Stimulated activated effector memory CD8-positive, alpha-beta T cell treated with anti-CD3 and anti-CD28 coated beads, Interleukin-12 subunit alpha, Interleukin-12 subunit beta, amount 100 ng/mL, for 72 hours (primary cell): ENCODE data around the gene CCSER2.
A peak's percentile ranks its signal among the peaks of the same experiment; 100 is the strongest.
"Not testable (repeated sequence)": the region's sequence is repeated elsewhere in the genome, so short reads cannot be mapped to it uniquely, and the experiment has no call there.

Experiments
- ATAC-seq: fragments of 150-1000 bp; cut with Tn5 transposase; 2 replicates; pipeline ENCODE4 v1.10.0; 2021
- DNase-seq, 2 donors: peaks; one replicate each; pipeline ENCODE4 v3.0.0; 2021 to 2022; ENCODE audit warnings: low spot score in 2 of 2
- H3K27ac Mint-ChIP-seq: one replicate; pipeline ENCODE4 v1.8.0; 2022; ENCODE audit warnings: mild to moderate bottlenecking, mixed read lengths
- H3K36me3 Mint-ChIP-seq: one replicate; pipeline ENCODE4 v1.8.0; 2022; ENCODE audit warnings: mild to moderate bottlenecking, mixed read lengths
- H3K4me1 Mint-ChIP-seq: one replicate; pipeline ENCODE4 v1.8.0; 2022; ENCODE audit warnings: mixed read lengths
- H3K4me3 Mint-ChIP-seq: one replicate; pipeline ENCODE4 v1.8.0; 2022; ENCODE audit warnings: mild to moderate bottlenecking, mixed read lengths
- H3K9me3 Mint-ChIP-seq: one replicate; pipeline ENCODE4 v1.8.0; 2022; ENCODE audit warnings: mixed read lengths

Gene CCSER2

GRCh38 chr10:84375011-84375410 is 46.6 kb downstream of the CCSER2 start:
- ATAC-seq = peak; percentile 57

GRCh38 chr10:84375881-84376280 is 47.5 kb downstream of the CCSER2 start:
- Mint-ChIP-seq H3K27ac (peak overlapping the region; percentile 79), H3K36me3 (peaks cover 94% of the 10 kb centered on the region), H3K4me3 (no peak overlapping the region), H3K4me1 (peaks cover 45% of the 10 kb centered on the region), H3K9me3 (no peaks in the 10 kb centered on the region)
- ATAC-seq = no peak
- no peak for DNase-seq

More at GRCh38 chr10:84375011-84375410, 46.6 kb downstream of the CCSER2 start:
- H3K36me3 Mint-ChIP-seq = peaks cover 94% of the 10 kb centered on the region
- peaks cover 47% of the 10 kb centered on the region for H3K4me1 Mint-ChIP-seq
- H3K4me3 Mint-ChIP-seq = no peak overlapping the region
- H3K9me3 Mint-ChIP-seq = no peaks in the 10 kb centered on the region
- peak overlapping the region; percentile 6 for H3K27ac Mint-ChIP-seq
- no peak for DNase-seq

- DNase-seq = no peak
- Mint-ChIP-seq H3K4me3 (no peak overlapping the region), H3K36me3 (peaks cover 56% of the 10 kb centered on the region), H3K9me3 (no peaks in the 10 kb centered on the region), H3K27ac (no peak overlapping the region), H3K4me1 (peaks cover 38% of the 10 kb centered on the region)
- ATAC-seq = no peak
Measured at GRCh38 chr10:84388148-84388547, 59.8 kb downstream of the CCSER2 start.

GRCh38 chr10:84390364-84390763 is 62.0 kb downstream of the CCSER2 start:
- peaks cover 34% of the 10 kb centered on the region for H3K36me3 Mint-ChIP-seq
- no peak overlapping the region for H3K4me3 Mint-ChIP-seq
- peaks cover 48% of the 10 kb centered on the region for H3K4me1 Mint-ChIP-seq
- ATAC-seq (no peak), DNase-seq (no peak)
- H3K9me3 Mint-ChIP-seq = no peaks in the 10 kb centered on the region
- no peak overlapping the region for H3K27ac Mint-ChIP-seq

GRCh38 chr10:84391326-84391725 is 62.9 kb downstream of the CCSER2 start:
- no peak for ATAC-seq
- peaks cover 48% of the 10 kb centered on the region for H3K4me1 Mint-ChIP-seq
- H3K36me3 Mint-ChIP-seq = peaks cover 29% of the 10 kb centered on the region
- no peak overlapping the region for H3K4me3 Mint-ChIP-seq
- no peaks in the 10 kb centered on the region for H3K9me3 Mint-ChIP-seq
- H3K27ac Mint-ChIP-seq = peak overlapping the region; percentile 9
- DNase-seq = no peak

GRCh38 chr10:84392181-84392580 is 63.8 kb downstream of the CCSER2 start:
- H3K4me3 Mint-ChIP-seq = no peak overlapping the region
- H3K4me1 Mint-ChIP-seq = peaks cover 53% of the 10 kb centered on the region
- no peak for DNase-seq
- peaks cover 29% of the 10 kb centered on the region for H3K36me3 Mint-ChIP-seq
- H3K27ac Mint-ChIP-seq = no peak overlapping the region
- no peaks in the 10 kb centered on the region for H3K9me3 Mint-ChIP-seq
- ATAC-seq = no peak

GRCh38 chr10:84395581-84395980 is 67.2 kb downstream of the CCSER2 start:
- Mint-ChIP-seq H3K4me1 (peaks cover 56% of the 10 kb centered on the region), H3K9me3 (peaks cover 4% of the 10 kb centered on the region), H3K36me3 (peaks cover 24% of the 10 kb centered on the region), H3K4me3 (no peak overlapping the region), H3K27ac (no peak overlapping the region)
- no peak for DNase-seq
- no peak for ATAC-seq

GRCh38 chr10:84397735-84398144 is 69.4 kb downstream of the CCSER2 start:
- Mint-ChIP-seq H3K9me3 (peaks cover 4% of the 10 kb centered on the region), H3K4me3 (no peak overlapping the region), H3K36me3 (peaks cover 25% of the 10 kb centered on the region), H3K4me1 (peaks cover 51% of the 10 kb centered on the region), H3K27ac (no peak overlapping the region)
- no peak for DNase-seq
- ATAC-seq = no peak

- H3K4me1 Mint-ChIP-seq = peaks cover 43% of the 10 kb centered on the region
- H3K9me3 Mint-ChIP-seq = peaks cover 4% of the 10 kb centered on the region
- no peak overlapping the region for H3K4me3 Mint-ChIP-seq
- DNase-seq = no peak
- H3K27ac Mint-ChIP-seq = no peak overlapping the region
- ATAC-seq = no peak
- peaks cover 25% of the 10 kb centered on the region for H3K36me3 Mint-ChIP-seq
Measured at GRCh38 chr10:84398696-84399095, 70.3 kb downstream of the CCSER2 start.

- peaks cover 46% of the 10 kb centered on the region for H3K4me1 Mint-ChIP-seq
Measured at GRCh38 chr10:84401854-84402611, 73.6 kb downstream of the CCSER2 start.

GRCh38 chr10:84404783-84405182 is 76.4 kb downstream of the CCSER2 start:
- no peak for DNase-seq
- no peak for ATAC-seq
- Mint-ChIP-seq H3K9me3 (peaks cover 1% of the 10 kb centered on the region), H3K4me1 (peaks cover 46% of the 10 kb centered on the region), H3K36me3 (peaks cover 16% of the 10 kb centered on the region), H3K27ac (no peak overlapping the region), H3K4me3 (no peak overlapping the region)

More at GRCh38 chr10:84401854-84402611, 73.6 kb downstream of the CCSER2 start:
- ATAC-seq (no peak), DNase-seq (no peak)
- Mint-ChIP-seq H3K4me3 (no peak overlapping the region), H3K9me3 (peaks cover 4% of the 10 kb centered on the region), H3K36me3 (peaks cover 25% of the 10 kb centered on the region), H3K27ac (no peak overlapping the region)

GRCh38 chr10:84405662-84406061 is 77.3 kb downstream of the CCSER2 start:
- no peak overlapping the region for H3K4me3 Mint-ChIP-seq
- ATAC-seq (peak; percentile 71), DNase-seq (no peak)
- no peak overlapping the region for H3K27ac Mint-ChIP-seq
- peaks cover 17% of the 10 kb centered on the region for H3K36me3 Mint-ChIP-seq
- H3K4me1 Mint-ChIP-seq = peaks cover 49% of the 10 kb centered on the region
- H3K9me3 Mint-ChIP-seq = peaks cover 1% of the 10 kb centered on the region

GRCh38 chr10:84406561-84406960 is 78.2 kb downstream of the CCSER2 start:
- peaks cover 10% of the 10 kb centered on the region for H3K9me3 Mint-ChIP-seq
- peaks cover 51% of the 10 kb centered on the region for H3K4me1 Mint-ChIP-seq
- DNase-seq (no peak), ATAC-seq (no peak)
- H3K4me3 Mint-ChIP-seq = no peak overlapping the region
- H3K27ac Mint-ChIP-seq = peak overlapping the region; percentile 27
- H3K36me3 Mint-ChIP-seq = peaks cover 17% of the 10 kb centered on the region

- peak overlapping the region; percentile 27 for H3K27ac Mint-ChIP-seq
- DNase-seq (no peak), ATAC-seq (no peak)
- no peak overlapping the region for H3K4me3 Mint-ChIP-seq
- peaks cover 20% of the 10 kb centered on the region for H3K36me3 Mint-ChIP-seq
- peaks cover 19% of the 10 kb centered on the region for H3K9me3 Mint-ChIP-seq
- H3K4me1 Mint-ChIP-seq = peaks cover 53% of the 10 kb centered on the region
Measured at GRCh38 chr10:84407388-84408049, 79.1 kb downstream of the CCSER2 start.

- ATAC-seq (no peak), DNase-seq (no peak)
- Mint-ChIP-seq H3K9me3 (peaks cover 33% of the 10 kb centered on the region), H3K27ac (no peak overlapping the region), H3K4me1 (peaks cover 61% of the 10 kb centered on the region), H3K4me3 (no peak overlapping the region), H3K36me3 (peaks cover 31% of the 10 kb centered on the region)
Measured at GRCh38 chr10:84412482-84412881, 84.1 kb downstream of the CCSER2 start.

- not testable (repeated sequence) for H3K4me3 Mint-ChIP-seq, DNase-seq, ATAC-seq
- Mint-ChIP-seq H3K27ac (peak overlapping the region; percentile 58), H3K4me1 (peaks cover 52% of the 10 kb centered on the region), H3K9me3 (peaks cover 33% of the 10 kb centered on the region), H3K36me3 (peaks cover 48% of the 10 kb centered on the region)
Measured at GRCh38 chr10:84414110-84414509, 85.7 kb downstream of the CCSER2 start.
